Upper lobe of left lung (tissue), 4 donors: ENCODE data around the gene CAMK2B.

Source experiments
- CTCF ChIP-seq, 6 experiments: fragments of 450-650 bp in 4 of 6; fragments of 200-600 bp in 2 of 6; sonication (generic) in 2 of 6; IDR thresholded peaks; one replicate each; pipeline ENCODE4 v1.5.1; 2016 to 2019; ENCODE audit warnings: antibody characterized with exemption in 6 of 6
- EP300 ChIP-seq, 4 donors: sonication (generic); formaldehyde crosslinking; IDR thresholded peaks; one replicate each; pipeline ENCODE4 v1.5.1; 2017; ENCODE audit warnings: antibody characterized with exemption in 4 of 4, control low read depth in 2 of 4

- TF ChIP-seq EP300 (IDR thresholded peaks at IDR 0.05): no peak
- no peak for TF ChIP-seq CTCF (IDR thresholded peaks at IDR 0.05)
Measured at GRCh38 chr7:44251269-44251668, 74.1 kb downstream of the CAMK2B start.
